H9 (cell line): ENCODE measurements around the gene MZF1. TPM values are rescaled to one million over a fixed set of nuclear protein-coding genes. Genes with fewer than 3 reads are reported as not detected.

ENCODE experiments used
- DNase-seq: peaks from one replicate; pipeline ENCODE4 v3.0.0-alpha.2; 2017
- H2AFZ ChIP-seq: one replicate; pipeline ENCODE4 v1.6.1; 2013; ENCODE audit warnings: mild to moderate bottlenecking, low read length, control low read depth, moderate library complexity
- H2AK5ac ChIP-seq: 2 replicates; pipeline ENCODE4 v1.6.1; 2013; ENCODE audit warnings: low read length, control low read depth, mixed read lengths; ENCODE audit not compliant: insufficient read length
- H2BK120ac ChIP-seq: one replicate; pipeline ENCODE4 v1.6.1; 2013; ENCODE audit warnings: low read depth, mild to moderate bottlenecking, low read length, control low read depth, inconsistent platforms; ENCODE audit not compliant: poor library complexity, severe bottlenecking
- H2BK12ac ChIP-seq: 2 replicates; pipeline ENCODE4 v1.6.1; 2013; ENCODE audit warnings: low read length, control low read depth, mixed read lengths, low read depth; ENCODE audit not compliant: insufficient read length
- H2BK15ac ChIP-seq: 2 replicates; pipeline ENCODE4 v1.6.1; 2013; ENCODE audit warnings: low read depth, low read length, control low read depth
- H2BK20ac ChIP-seq: one replicate; pipeline ENCODE4 v1.6.1; 2013; ENCODE audit warnings: low read depth, mild to moderate bottlenecking, low read length, control low read depth, inconsistent platforms; ENCODE audit not compliant: poor library complexity, severe bottlenecking
- H2BK5ac ChIP-seq: 2 replicates; pipeline ENCODE4 v1.6.1; 2013; ENCODE audit warnings: low read length, control low read depth, mixed read lengths; ENCODE audit not compliant: insufficient read length
- H3K14ac ChIP-seq: 2 replicates; pipeline ENCODE4 v1.6.1; 2013; ENCODE audit warnings: low read length, control low read depth; ENCODE audit not compliant: insufficient read depth
- H3K18ac ChIP-seq: 2 replicates; pipeline ENCODE4 v1.6.1; 2013; ENCODE audit warnings: low read depth, mild to moderate bottlenecking, mixed read lengths, low read length, control low read depth; ENCODE audit not compliant: insufficient read length
- H3K23ac ChIP-seq: 2 replicates; pipeline ENCODE4 v1.6.1; 2013; ENCODE audit warnings: low read length, control low read depth, mixed read lengths, low read depth; ENCODE audit not compliant: insufficient read length
- H3K23me2 ChIP-seq: 2 replicates; pipeline ENCODE4 v1.6.1; 2013; ENCODE audit warnings: low read depth, mild to moderate bottlenecking, mixed read lengths, low read length, control low read depth; ENCODE audit not compliant: insufficient read length, poor library complexity, severe bottlenecking
- H3K27ac ChIP-seq: 2 replicates; pipeline ENCODE4 v1.5.1; 2013; ENCODE audit warnings: low read length, control low read depth, mixed read lengths, low read depth; ENCODE audit not compliant: insufficient read length
- H3K27me3 ChIP-seq: 2 replicates; pipeline ENCODE4 v1.6.1; 2013; ENCODE audit warnings: low read length, control low read depth, inconsistent platforms; ENCODE audit not compliant: insufficient read depth
- H3K4ac ChIP-seq: 2 replicates; pipeline ENCODE4 v1.6.1; 2013; ENCODE audit warnings: low read depth, mild to moderate bottlenecking, control low read depth, inconsistent platforms, low read length, moderate library complexity
- H3K4me1 ChIP-seq: 2 replicates; pipeline ENCODE4 v1.6.1; 2013; ENCODE audit warnings: low read length, control low read depth, inconsistent platforms; ENCODE audit not compliant: insufficient read depth
- H3K4me2 ChIP-seq: 2 replicates; pipeline ENCODE4 v1.6.1; 2013; ENCODE audit warnings: low read length, control low read depth, mixed read lengths; ENCODE audit not compliant: insufficient read length, insufficient read depth
- H3K56ac ChIP-seq: 2 replicates; pipeline ENCODE4 v1.6.1; 2013; ENCODE audit warnings: low read depth, mild to moderate bottlenecking, mixed read lengths, low read length, control low read depth; ENCODE audit not compliant: insufficient read length
- H3K79me1 ChIP-seq: 2 replicates; pipeline ENCODE4 v1.6.1; 2013; ENCODE audit warnings: low read depth, mild to moderate bottlenecking, moderate library complexity, low read length, control low read depth, inconsistent platforms; ENCODE audit not compliant: insufficient read depth, poor library complexity, severe bottlenecking
- H3K79me2 ChIP-seq: 2 replicates; pipeline ENCODE4 v1.6.1; 2013; ENCODE audit warnings: low read length, control low read depth, inconsistent platforms; ENCODE audit not compliant: insufficient read depth
- H3K9ac ChIP-seq: 2 replicates; pipeline ENCODE4 v1.6.1; 2013; ENCODE audit warnings: low read length, control low read depth, mixed read lengths; ENCODE audit not compliant: insufficient read length; ENCODE audit errors: extremely low read depth
- H3K9me3 ChIP-seq: one replicate; pipeline ENCODE4 v1.6.1; 2013; ENCODE audit warnings: low read depth, low read length, inconsistent platforms; ENCODE audit not compliant: control insufficient read depth
- H3T11ph ChIP-seq: one replicate; pipeline ENCODE4 v1.6.1; 2013; ENCODE audit warnings: mild to moderate bottlenecking, low read length, control low read depth, inconsistent platforms
- H4K20me1 ChIP-seq: one replicate; pipeline ENCODE4 v1.6.1; 2013; ENCODE audit not compliant: control insufficient read depth, insufficient read length, insufficient read depth
- H4K5ac ChIP-seq: 2 replicates; pipeline ENCODE4 v1.6.1; 2013; ENCODE audit warnings: low read depth, mild to moderate bottlenecking, mixed read lengths, low read length, control low read depth; ENCODE audit not compliant: insufficient read length
- H4K8ac ChIP-seq: replicated peaks from 2 replicates; pipeline ENCODE4 v1.6.1; 2013; ENCODE audit warnings: low read length, control low read depth, mixed read lengths, low read depth; ENCODE audit not compliant: insufficient read length
- H4K91ac ChIP-seq: 2 replicates; pipeline ENCODE4 v1.6.1; 2013; ENCODE audit warnings: low read depth, mild to moderate bottlenecking, moderate library complexity, mixed read lengths, low read length, control low read depth; ENCODE audit not compliant: insufficient read length
- H3K27ac Mint-ChIP-seq, 3 experiments: 2 replicates in 2 of 3; 3 replicates in 1 of 3; pipeline ENCODE4 v1.8.0; 2020 to 2021; ENCODE audit warnings: mixed read lengths in 3 of 3, mild to moderate bottlenecking in 1 of 3, moderate library complexity in 1 of 3
- H3K27me3 Mint-ChIP-seq: 2 replicates; pipeline ENCODE4 v1.8.0; 2021; ENCODE audit warnings: low read depth, mild to moderate bottlenecking, moderate library complexity, mixed read lengths
- H3K36me3 Mint-ChIP-seq, 3 experiments: 2 replicates in 2 of 3; 3 replicates in 1 of 3; pipeline ENCODE4 v1.8.0; 2020 to 2021; ENCODE audit warnings: low read depth in 3 of 3, mixed read lengths in 3 of 3; ENCODE audit not compliant: insufficient read depth in 1 of 3
- H3K4me1 Mint-ChIP-seq, 2 experiments: 2 replicates each; pipeline ENCODE4 v1.8.0; 2020; ENCODE audit warnings: mixed read lengths in 2 of 2
- H3K4me3 Mint-ChIP-seq, 2 experiments: 2 replicates in 1 of 2; 3 replicates in 1 of 2; pipeline ENCODE4 v1.8.0; 2020 to 2021; ENCODE audit warnings: mild to moderate bottlenecking in 2 of 2, mixed read lengths in 2 of 2, moderate library complexity in 1 of 2
- H3K9me3 Mint-ChIP-seq, 2 experiments: 2 replicates in 1 of 2; 3 replicates in 1 of 2; pipeline ENCODE4 v1.8.0; 2020; ENCODE audit warnings: mild to moderate bottlenecking in 2 of 2, mixed read lengths in 2 of 2, moderate library complexity in 1 of 2
- WGBS: extraction: QIAGEN DNeasy Blood & Tissue Kit; methylation state at CpG from one replicate; pipeline ENCODE4 v1.1.7; 2013; ENCODE audit warnings: missing lambda C conversion rate, low lambda C conversion rate, mixed read lengths; ENCODE audit not compliant: insufficient read length; ENCODE audit errors: extremely low coverage; 5-methylcytosine and 5-hydroxymethylcytosine counted together
- total RNA-seq: library from RNA; stranded (reverse); gene quantifications from 2 replicates; pipeline ENCODE4 v1.2.1, GENCODE V29; 2021
- TF ChIP-seq, protein P1 (sequence below): fragments of 200-600 bp; sonication (generic); conservative IDR thresholded peaks from 3 replicates; pipeline ENCODE4 v1.8.0; 2021; ENCODE audit warnings: antibody characterized with exemption, mild to moderate bottlenecking

The MZF1 gene
- total RNA-seq, 1 experiment from 2014 or later = 23.6 TPM

GRCh38 chr19:58516246-58516836, 56.8 kb downstream of the MZF1 start:
- peaks cover 9 to 19% (median 13%) of the 10 kb centered on the region in 3 experiments; a peak in 6 of 7 replicates for H3K36me3 Mint-ChIP-seq
- Histone ChIP-seq H2BK12ac (no peak overlapping the region), H3K4me1 (no peaks in the 10 kb centered on the region; the same call in 1 of the 2 replicates), H3K4ac (no peak overlapping the region), H3K18ac (no peak overlapping the region), H4K5ac (no peak overlapping the region), H2BK5ac (no peak overlapping the region), H3K27ac (no peak overlapping the region), H2BK15ac (no peak overlapping the region), H3K27me3 (no peaks in the 10 kb centered on the region), H2BK120ac (no peak overlapping the region), H3K9me3 (no peaks in the 10 kb centered on the region), H3K14ac (no peak overlapping the region), H3K23me2 (peaks cover 23% of the 10 kb centered on the region), H3K79me2 (peaks cover 2% of the 10 kb centered on the region; the same call in 1 of the 2 replicates), H2AFZ (no peak overlapping the region), H4K8ac (no peak overlapping the region), H4K20me1 (no peaks in the 10 kb centered on the region), H3K4me2 (no peak overlapping the region), H3K79me1 (no peaks in the 10 kb centered on the region), H4K91ac (no peak overlapping the region), H2BK20ac (no peak overlapping the region), H3T11ph (no peak overlapping the region), H3K56ac (no peak overlapping the region), H3K9ac (no peak overlapping the region), H3K23ac (no peak overlapping the region), H2AK5ac (no peak overlapping the region)
- H3K27me3 Mint-ChIP-seq = peaks cover 3% of the 10 kb centered on the region
- WGBS = no CpG with 5 or more reads among the region's 25 CpGs
- TF ChIP-seq, protein P1, sequence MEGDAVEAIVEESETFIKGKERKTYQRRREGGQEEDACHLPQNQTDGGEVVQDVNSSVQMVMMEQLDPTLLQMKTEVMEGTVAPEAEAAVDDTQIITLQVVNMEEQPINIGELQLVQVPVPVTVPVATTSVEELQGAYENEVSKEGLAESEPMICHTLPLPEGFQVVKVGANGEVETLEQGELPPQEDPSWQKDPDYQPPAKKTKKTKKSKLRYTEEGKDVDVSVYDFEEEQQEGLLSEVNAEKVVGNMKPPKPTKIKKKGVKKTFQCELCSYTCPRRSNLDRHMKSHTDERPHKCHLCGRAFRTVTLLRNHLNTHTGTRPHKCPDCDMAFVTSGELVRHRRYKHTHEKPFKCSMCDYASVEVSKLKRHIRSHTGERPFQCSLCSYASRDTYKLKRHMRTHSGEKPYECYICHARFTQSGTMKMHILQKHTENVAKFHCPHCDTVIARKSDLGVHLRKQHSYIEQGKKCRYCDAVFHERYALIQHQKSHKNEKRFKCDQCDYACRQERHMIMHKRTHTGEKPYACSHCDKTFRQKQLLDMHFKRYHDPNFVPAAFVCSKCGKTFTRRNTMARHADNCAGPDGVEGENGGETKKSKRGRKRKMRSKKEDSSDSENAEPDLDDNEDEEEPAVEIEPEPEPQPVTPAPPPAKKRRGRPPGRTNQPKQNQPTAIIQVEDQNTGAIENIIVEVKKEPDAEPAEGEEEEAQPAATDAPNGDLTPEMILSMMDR = no peak
- H3K4me1 Mint-ChIP-seq = peaks cover 36 to 37% of the 10 kb centered on the region in 2 experiments
- peak overlapping the region; percentile 34 to 95 (median 83); a peak in 4 of 7 replicates for H3K27ac Mint-ChIP-seq
- DNase-seq = no peak
- H3K4me3 Mint-ChIP-seq = peak overlapping the region; percentile 68 to 70
- peaks cover 0 to 3% of the 10 kb centered on the region in 2 experiments; a peak in 1 of 5 replicates for H3K9me3 Mint-ChIP-seq
